HepG2 (cell line): ENCODE results near the gene CDC14A. TPM values are rescaled to one million over a fixed set of nuclear protein-coding genes. Genes with fewer than 3 reads are reported as not detected.

Experiments used
- ATAC-seq: fragments of 200-7000 bp; cut with Tn5 transposase; 3 replicates; pipeline ENCODE4 v1.9.1; 2020; ENCODE audit warnings: mild to moderate bottlenecking, moderate library complexity
- BruUV-seq: library from RNA; stranded (reverse); fragments of 400-500 nt; replicated peaks from 2 replicates; lab custom pipeline; 2021; lab: Mats Ljungman, UMichigan
- CTCF ChIA-PET: fragments of 300-600 bp; formaldehyde crosslinking; extraction: SDS; loops from one replicate; lab custom pipeline; 2021; ENCODE audit warnings: low total read pairs, inconsistent platforms, low intra/inter-chr PET ratio; lab: Yijun Ruan, JAX
- POLR2A ChIA-PET: fragments of 350-600 bp; sonication (Branson Sonifier 250); formaldehyde crosslinking; loops from one replicate; lab custom pipeline; 2020; ENCODE audit warnings: antibody characterized with exemption, inconsistent platforms; lab: Yijun Ruan, JAX
- DNase-seq: peaks from one replicate; pipeline ENCODE4 v3.0.0-alpha.2; 2015; ENCODE audit warnings: low spot score
- FAIRE-seq: peaks from 3 replicates; lab custom pipeline; 2011; peaks lifted over from hg19 to GRCh38; lab: Jason Lieb, UNC
- H2AFZ ChIP-seq: one replicate; pipeline ENCODE4 v1.6.1; 2011; ENCODE audit warnings: low read length, inconsistent platforms
- H3K27ac ChIP-seq: fragments of 300-600 bp; 3 replicates; pipeline ENCODE4 v1.8.0; 2011; ENCODE audit warnings: mixed run types, mild to moderate bottlenecking, mixed read lengths, low read length, inconsistent platforms; ENCODE audit not compliant: insufficient read depth; ENCODE audit errors: extremely low read length
- H3K27me3 ChIP-seq, 2 experiments: fragments of 200-600 bp in 1 of 2; 2 replicates in 1 of 2; 3 replicates in 1 of 2; pipeline versions ENCODE4 v1.6.0 to v1.8.0; 2011; ENCODE audit warnings: low read length in 2 of 2, mild to moderate bottlenecking in 2 of 2, moderate library complexity in 2 of 2, inconsistent platforms in 1 of 2; ENCODE audit not compliant: insufficient read depth in 2 of 2, control insufficient read depth in 1 of 2
- H3K36me3 ChIP-seq, 2 experiments: fragments of 200-600 bp in 1 of 2; replicated peaks in 1 of 2; 2 replicates in 1 of 2; 3 replicates in 1 of 2; pipeline versions ENCODE4 v1.5.1 to v1.8.0; 2011; ENCODE audit warnings: low read length in 2 of 2, inconsistent platforms in 1 of 2; ENCODE audit not compliant: insufficient read depth in 2 of 2, control insufficient read depth in 1 of 2
- H3K4me1 ChIP-seq: 2 replicates; pipeline ENCODE4 v1.5.1; 2012; ENCODE audit warnings: low read length, inconsistent platforms; ENCODE audit not compliant: insufficient read depth
- H3K4me2 ChIP-seq: 2 replicates; pipeline ENCODE4 v1.6.0; 2011; ENCODE audit warnings: low read depth, low read length, inconsistent platforms
- H3K4me3 ChIP-seq, 3 experiments: fragments of 200-600 bp in 1 of 3; sonication (generic), shearing (Covaris generic) in 1 of 3; replicated peaks in 1 of 3; 2 replicates each; pipeline ENCODE4 v1.5.1; 2011 to 2016; ENCODE audit warnings: low read length in 3 of 3, inconsistent platforms in 2 of 3, low read depth in 2 of 3, mild to moderate bottlenecking in 2 of 3, control low read depth in 1 of 3, mixed read lengths in 1 of 3; ENCODE audit not compliant: insufficient read depth in 1 of 3
- H3K79me2 ChIP-seq: one replicate; pipeline ENCODE4 v1.6.1; 2011; ENCODE audit warnings: low read length, inconsistent platforms; ENCODE audit not compliant: insufficient read depth
- H3K9ac ChIP-seq: 2 replicates; pipeline ENCODE4 v1.6.0; 2011; ENCODE audit warnings: mild to moderate bottlenecking, low read depth, low read length, inconsistent platforms; ENCODE audit not compliant: insufficient read depth
- H3K9me3 ChIP-seq: 2 replicates; pipeline ENCODE4 v1.5.1; 2012; ENCODE audit warnings: mild to moderate bottlenecking, low read length
- H4K20me1 ChIP-seq: 2 replicates; pipeline ENCODE4 v1.6.0; 2011; ENCODE audit warnings: inconsistent platforms, mild to moderate bottlenecking, low read length, moderate library complexity; ENCODE audit not compliant: insufficient read depth
- HIC2 ChIP-seq: sonication (generic); formaldehyde crosslinking; IDR thresholded peaks from 2 replicates; pipeline ENCODE4 v1.9.0; 2022; ENCODE audit warnings: low read depth, missing genetic modification reagents
- MXI1 ChIP-seq: IDR thresholded peaks from 3 replicates; pipeline ENCODE4 v1.6.1; 2012; ENCODE audit warnings: low read depth, low read length, inconsistent platforms, borderline replicate concordance
- MZF1 ChIP-seq: sonication (generic); formaldehyde crosslinking; IDR thresholded peaks from 2 replicates; pipeline ENCODE4 v1.8.1; 2023; ENCODE audit warnings: mild to moderate bottlenecking, missing genetic modification reagents, borderline replicate concordance
- NR0B2 ChIP-seq: sonication (generic); formaldehyde crosslinking; IDR thresholded peaks from 2 replicates; pipeline ENCODE4 v1.4.0; 2020; ENCODE audit warnings: mild to moderate bottlenecking, missing genetic modification reagents
- SMAD9 ChIP-seq: sonication (generic); formaldehyde crosslinking; IDR thresholded peaks from 2 replicates; pipeline ENCODE4 v1.5.1; 2020; ENCODE audit warnings: mild to moderate bottlenecking, missing genetic modification reagents
- SMARCE1 ChIP-seq: fragments of 450-650 bp; IDR thresholded peaks from 2 replicates; pipeline ENCODE4 v1.6.1; 2017; ENCODE audit warnings: borderline replicate concordance
- SPEN ChIP-seq: sonication (generic); formaldehyde crosslinking; IDR thresholded peaks from 2 replicates; pipeline ENCODE4 v1.5.1; 2020; ENCODE audit warnings: low read depth, mild to moderate bottlenecking, missing genetic modification reagents
- ZNF124 ChIP-seq: sonication (generic); formaldehyde crosslinking; IDR thresholded peaks from 2 replicates; pipeline ENCODE4 v1.4.0; 2020; ENCODE audit warnings: missing genetic modification reagents
- ZNF160 ChIP-seq: sonication (generic); formaldehyde crosslinking; IDR thresholded peaks from 2 replicates; pipeline ENCODE4 v1.8.0; 2022; ENCODE audit warnings: mild to moderate bottlenecking, inconsistent platforms, missing genetic modification reagents
- ZNF546 ChIP-seq: sonication (generic); formaldehyde crosslinking; conservative IDR thresholded peaks from 2 replicates; pipeline ENCODE4 v1.8.1; 2023; ENCODE audit warnings: mild to moderate bottlenecking, missing genetic modification reagents
- ZNF672 ChIP-seq: sonication (generic); formaldehyde crosslinking; IDR thresholded peaks from 2 replicates; pipeline ENCODE4 v1.8.1; 2022; ENCODE audit warnings: missing genetic modification reagents
- ZNF773 ChIP-seq: sonication (generic); formaldehyde crosslinking; IDR thresholded peaks from 2 replicates; pipeline ENCODE4 v1.4.0; 2020; ENCODE audit warnings: missing genetic modification reagents, borderline replicate concordance
- WGBS: methylation state at CpG from one replicate; pipeline ENCODE4 v1.1.6; 2017; ENCODE audit warnings: low lambda C conversion rate; 5-methylcytosine and 5-hydroxymethylcytosine counted together
- in situ Hi-C: cut with HindIII; loops from 2 replicates; pipeline ENCODE4 v1.10.0; 2017; ENCODE audit warnings: low pct_unique_long_range_greater_than_20kb; ENCODE audit not compliant: extremely low pct_ligation_motif_present
- intact Hi-C: fragments of 100-400 bp; cut with micrococcal nuclease; formaldehyde crosslinking; loops from one replicate; pipeline ENCODE4 v1.10.0; 2022; ENCODE audit not compliant: unreplicated experiment
- polyA plus RNA-seq, 8 experiments: library from polyadenylated mRNA; depleted of rRNA in 3 of 8; stranded (reverse) in 7 of 8; unstranded in 1 of 8; fragments of >200 nt; fragmentation: Illumina TruSeq in 4 of 8; extraction: Trizol in 4 of 8; gene quantifications; 2 replicates each; pipeline versions ENCODE4 v1.2.1 to v1.2.3, GENCODE V29; 2011 to 2016; ENCODE audit warnings: low read depth in 4 of 8, missing spikeins in 1 of 8, mixed read lengths in 1 of 8; ENCODE audit not compliant: insufficient read depth in 1 of 8
- total RNA-seq, 5 experiments: library from RNA; depleted of rRNA; stranded (reverse); fragments of >200 nt; fragmentation: Illumina TruSeq; extraction: Trizol; gene quantifications; 2 replicates each; pipeline ENCODE4 v1.2.3, GENCODE V29; 2016; ENCODE audit warnings: low read depth in 1 of 5
- TF ChIP-seq, protein P1 (sequence below): sonication (generic); formaldehyde crosslinking; IDR thresholded peaks from 2 replicates; pipeline ENCODE4 v1.5.0; 2020; ENCODE audit warnings: mild to moderate bottlenecking, missing genetic modification reagents

CDC14A gene
- total and polyA plus RNA-seq, 2 of the 13 experiments (the other 11 are each of a cell fraction or from before 2014, with no cell fraction given), result 2.8 to 4.9 TPM

GRCh38 chr1:100360790-100361510 lies 8.6 kb downstream of the CDC14A start:
- DNase-seq (no peak), FAIRE-seq (no peak), ATAC-seq (no peak)
- intact Hi-C loops, result no loop called here
- H3K27ac ChIP-seq, result no peak overlapping the region
- peaks cover 4% of the 10 kb centered on the region for H3K79me2 ChIP-seq
- no peaks in the 10 kb centered on the region for H3K9me3 ChIP-seq
- H4K20me1 ChIP-seq, result no peaks in the 10 kb centered on the region
- ChIA-PET CTCF (no interaction called here), POLR2A (no interaction called here)
- WGBS, result 81% methylated on average over 2 of the region's 2 CpGs
- BruUV-seq, result no TSS peak
- no peaks in the 10 kb centered on the region for H3K4me1 ChIP-seq
- no peak overlapping the region for H3K4me2 ChIP-seq
- H3K36me3 ChIP-seq, result peaks cover 0 to 1% of the 10 kb centered on the region in 2 experiments; a peak in 1 of 5 replicates
- TF ChIP-seq SMARCE1, result no peak
- no peak for TF ChIP-seq HIC2 (CRISPR knock-in tag)
- no peak for TF ChIP-seq ZNF124 (CRISPR knock-in tag)
- no peak for TF ChIP-seq ZNF546 (CRISPR knock-in tag)
- no peak for TF ChIP-seq ZNF773 (CRISPR knock-in tag)
- TF ChIP-seq, protein P1, sequence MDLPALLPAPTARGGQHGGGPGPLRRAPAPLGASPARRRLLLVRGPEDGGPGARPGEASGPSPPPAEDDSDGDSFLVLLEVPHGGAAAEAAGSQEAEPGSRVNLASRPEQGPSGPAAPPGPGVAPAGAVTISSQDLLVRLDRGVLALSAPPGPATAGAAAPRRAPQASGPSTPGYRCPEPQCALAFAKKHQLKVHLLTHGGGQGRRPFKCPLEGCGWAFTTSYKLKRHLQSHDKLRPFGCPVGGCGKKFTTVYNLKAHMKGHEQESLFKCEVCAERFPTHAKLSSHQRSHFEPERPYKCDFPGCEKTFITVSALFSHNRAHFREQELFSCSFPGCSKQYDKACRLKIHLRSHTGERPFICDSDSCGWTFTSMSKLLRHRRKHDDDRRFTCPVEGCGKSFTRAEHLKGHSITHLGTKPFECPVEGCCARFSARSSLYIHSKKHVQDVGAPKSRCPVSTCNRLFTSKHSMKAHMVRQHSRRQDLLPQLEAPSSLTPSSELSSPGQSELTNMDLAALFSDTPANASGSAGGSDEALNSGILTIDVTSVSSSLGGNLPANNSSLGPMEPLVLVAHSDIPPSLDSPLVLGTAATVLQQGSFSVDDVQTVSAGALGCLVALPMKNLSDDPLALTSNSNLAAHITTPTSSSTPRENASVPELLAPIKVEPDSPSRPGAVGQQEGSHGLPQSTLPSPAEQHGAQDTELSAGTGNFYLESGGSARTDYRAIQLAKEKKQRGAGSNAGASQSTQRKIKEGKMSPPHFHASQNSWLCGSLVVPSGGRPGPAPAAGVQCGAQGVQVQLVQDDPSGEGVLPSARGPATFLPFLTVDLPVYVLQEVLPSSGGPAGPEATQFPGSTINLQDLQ (CRISPR knock-in tag), result no peak
- TF ChIP-seq MZF1, result no peak
- TF ChIP-seq NR0B2 (CRISPR knock-in tag), result no peak
- TF ChIP-seq ZNF672 (CRISPR knock-in tag), result no peak
- TF ChIP-seq SMAD9 (CRISPR knock-in tag), result no peak
- no peak for TF ChIP-seq ZNF160 (CRISPR knock-in tag)
- TF ChIP-seq SPEN (CRISPR knock-in tag), result no peak
- no peak for TF ChIP-seq MXI1
- in situ Hi-C loops, result no loop called here
- no peaks in the 10 kb centered on the region for H3K27me3 ChIP-seq
- no peak overlapping the region for H3K9ac ChIP-seq
- no peak overlapping the region for H3K4me3 ChIP-seq
- H2AFZ ChIP-seq, result no peak overlapping the region
